ENCODE data around the gene CFAP299. TPM values are rescaled to one million over a fixed set of nuclear protein-coding genes. Genes with fewer than 3 reads are reported as not detected.

The CFAP299 gene
- polyA plus RNA-seq, 1 experiment, result 1.4 TPM

GRCh38 chr4:80717204-80717603 lies 381.7 kb downstream of the CFAP299 start:
- Histone ChIP-seq H3K27me3 (ENCODE audit: control insufficient read depth, insufficient read depth, low read length) (no peaks in the 10 kb centered on the region), H3K27ac (ENCODE audit: low read depth, low read length) (no peak overlapping the region), H3K9me3 (ENCODE audit: control insufficient read depth, insufficient read depth, low read length) (no peaks in the 10 kb centered on the region), H3K4me3 (ENCODE audit: low read depth, low read length) (no peak overlapping the region)
- no peak for TF ChIP-seq CTCF (IDR thresholded peaks at IDR 0.05; ENCODE audit: low read depth, low read length)
- CTCF ChIA-PET, result no interaction called here
- no peak for DNase-seq (ENCODE audit: low read depth, low spot score)
- POLR2A ChIA-PET, result no interaction called here

- ChIA-PET CTCF (interaction anchor here (0.9 kb wide), 1 partner anchor 314 kb away, joined by 5 read pairs; no protein-coding TSS in a partner anchor), POLR2A (no interaction called here)
- no peak overlapping the region for H3K4me3 ChIP-seq (ENCODE audit: low read depth, low read length)
- TF ChIP-seq CTCF (IDR thresholded peaks at IDR 0.05; ENCODE audit: low read depth, low read length), result no peak
- no peak for DNase-seq (ENCODE audit: low read depth, low spot score)
- H3K9me3 ChIP-seq (ENCODE audit: control insufficient read depth, insufficient read depth, low read length), result no peaks in the 10 kb centered on the region
- H3K27me3 ChIP-seq (ENCODE audit: control insufficient read depth, insufficient read depth, low read length), result no peaks in the 10 kb centered on the region
- no peak overlapping the region for H3K27ac ChIP-seq (ENCODE audit: low read depth, low read length)
Measured at GRCh38 chr4:80726471-80726870, 390.9 kb downstream of the CFAP299 start.

GRCh38 chr4:80730158-80730557 lies 394.6 kb downstream of the CFAP299 start:
- no peak overlapping the region for H3K4me3 ChIP-seq (ENCODE audit: low read depth, low read length)
- CTCF ChIA-PET, result no interaction called here
- no peaks in the 10 kb centered on the region for H3K9me3 ChIP-seq (ENCODE audit: control insufficient read depth, insufficient read depth, low read length)
- no peak overlapping the region for H3K27ac ChIP-seq (ENCODE audit: low read depth, low read length)
- H3K27me3 ChIP-seq (ENCODE audit: control insufficient read depth, insufficient read depth, low read length), result no peaks in the 10 kb centered on the region
- no peak for TF ChIP-seq CTCF (IDR thresholded peaks at IDR 0.05; ENCODE audit: low read depth, low read length)
- POLR2A ChIA-PET, result no interaction called here
- no peak for DNase-seq (ENCODE audit: low read depth, low spot score)

- Histone ChIP-seq H3K27ac (ENCODE audit: low read depth, low read length) (no peak overlapping the region), H3K27me3 (ENCODE audit: control insufficient read depth, insufficient read depth, low read length) (no peaks in the 10 kb centered on the region), H3K4me3 (ENCODE audit: low read depth, low read length) (no peak overlapping the region), H3K9me3 (ENCODE audit: control insufficient read depth, insufficient read depth, low read length) (no peaks in the 10 kb centered on the region)
- POLR2A ChIA-PET, result no interaction called here
- CTCF ChIA-PET, result no interaction called here
- TF ChIP-seq CTCF (IDR thresholded peaks at IDR 0.05; ENCODE audit: low read depth, low read length), result no peak
- no peak for DNase-seq (ENCODE audit: low read depth, low spot score)
Measured at GRCh38 chr4:80731436-80731835, 395.9 kb downstream of the CFAP299 start.

- Histone ChIP-seq H3K4me3 (ENCODE audit: low read depth, low read length) (no peak overlapping the region), H3K27ac (ENCODE audit: low read depth, low read length) (no peak overlapping the region), H3K27me3 (ENCODE audit: control insufficient read depth, insufficient read depth, low read length) (no peaks in the 10 kb centered on the region), H3K9me3 (ENCODE audit: control insufficient read depth, insufficient read depth, low read length) (no peaks in the 10 kb centered on the region)
- DNase-seq (ENCODE audit: low read depth, low spot score), result no peak
- POLR2A ChIA-PET, result no interaction called here
- TF ChIP-seq CTCF (IDR thresholded peaks at IDR 0.05; ENCODE audit: low read depth, low read length), result no peak
- CTCF ChIA-PET, result no interaction called here
Measured at GRCh38 chr4:80732010-80732409, 396.5 kb downstream of the CFAP299 start.
